Measurements from ENCODE around the gene GNPAT.

The GNPAT gene

DNA sequence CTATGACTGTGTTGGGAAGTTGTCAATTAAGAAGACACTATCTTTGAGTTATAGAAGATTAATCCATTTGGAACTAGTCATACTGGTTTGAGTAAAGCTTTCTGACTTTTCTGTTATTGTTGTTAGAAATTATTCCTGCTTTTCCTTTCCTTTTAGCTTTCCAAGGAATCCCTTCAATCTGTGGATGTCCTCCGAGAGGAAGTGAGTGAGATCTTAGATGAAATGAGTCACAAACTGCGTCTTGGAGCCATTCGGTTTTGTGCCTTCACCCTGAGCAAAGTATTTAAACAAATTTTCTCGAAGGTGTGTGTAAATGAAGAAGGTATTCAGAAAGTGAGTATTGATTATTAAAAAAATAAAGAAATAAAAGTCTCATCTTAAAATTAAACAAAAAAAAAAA is 19.3 kb downstream of the GNPAT start:
- CTCF ChIA-PET: interaction anchor here (0.6 kb wide), 1 partner anchor 722 kb away, joined by 3 read pairs; no protein-coding TSS in a partner anchor
- peaks cover 78 to 88% of the 10 kb centered on the region in 2 experiments for H3K36me3 ChIP-seq (ENCODE audit: control insufficient read depth in 2 of 2, insufficient read depth in 1 of 2, low read length in 2 of 2)
- H3K4me1 ChIP-seq (ENCODE audit: control insufficient read depth, insufficient read depth, low read length): no peaks in the 10 kb centered on the region
- peaks cover 2% of the 10 kb centered on the region for H3K9me3 ChIP-seq (ENCODE audit: control insufficient read depth, insufficient read depth, low read depth, low read length)
- POLR2A ChIA-PET: no interaction called here
- H3K27ac ChIP-seq (ENCODE audit: extremely low read depth, low read depth, low read length): no peak overlapping the region
- no peak for TF ChIP-seq ZSCAN30 (tag by site-specific recombination; IDR thresholded peaks at IDR 0.05)
- no peak overlapping the region for H3K4me3 ChIP-seq (ENCODE audit: low read depth, low read length)

- ChIA-PET POLR2A (no interaction called here), CTCF (no interaction called here)
- H3K4me1 ChIP-seq (ENCODE audit: control insufficient read depth, insufficient read depth, low read length): no peaks in the 10 kb centered on the region
These were observed 23.6 kb downstream of the GNPAT start for GRCh38 chr1:231264642-231265041.

GRCh38 chr1:231265379-231265778 is 24.4 kb downstream of the GNPAT start:
- CTCF ChIA-PET: no interaction called here
- Histone ChIP-seq H3K27ac (ENCODE audit: extremely low read depth, low read depth, low read length) (no peak overlapping the region), H3K4me1 (ENCODE audit: control insufficient read depth, insufficient read depth, low read length) (no peaks in the 10 kb centered on the region), H3K36me3 (ENCODE audit: control insufficient read depth in 2 of 2, insufficient read depth in 1 of 2, low read length in 2 of 2) (peaks cover 70 to 92% of the 10 kb centered on the region in 2 experiments), H3K9me3 (ENCODE audit: control insufficient read depth, insufficient read depth, low read depth, low read length) (no peaks in the 10 kb centered on the region), H3K4me3 (ENCODE audit: low read depth, low read length) (no peak overlapping the region)
- POLR2A ChIA-PET: no interaction called here
- TF ChIP-seq ZNF558 (tag by site-specific recombination; IDR thresholded peaks at IDR 0.05): no peak

More at GRCh38 chr1:231264642-231265041, 23.6 kb downstream of the GNPAT start:
- Histone ChIP-seq H3K4me3 (ENCODE audit: low read depth, low read length) (no peak overlapping the region), H3K9me3 (ENCODE audit: control insufficient read depth, insufficient read depth, low read depth, low read length) (no peaks in the 10 kb centered on the region; the same call in 1 of the 2 replicates), H3K36me3 (ENCODE audit: control insufficient read depth in 2 of 2, insufficient read depth in 1 of 2, low read length in 2 of 2) (peaks cover 73 to 92% of the 10 kb centered on the region in 2 experiments), H3K27ac (ENCODE audit: extremely low read depth, low read depth, low read length) (no peak overlapping the region)
- no peak for TF ChIP-seq YY2 (tag by site-specific recombination; IDR thresholded peaks at IDR 0.05)
- TF ChIP-seq ZNF292 (tag by site-specific recombination; IDR thresholded peaks at IDR 0.05; ENCODE audit: borderline replicate concordance, low read depth): no peak
- TF ChIP-seq ZNF645 (tag by site-specific recombination; IDR thresholded peaks at IDR 0.05): no peak
- no peak for TF ChIP-seq ZNF837 (tag by site-specific recombination; IDR thresholded peaks at IDR 0.05)
- TF ChIP-seq ZNF16 (tag by site-specific recombination; IDR thresholded peaks at IDR 0.05; ENCODE audit: low read depth): no peak
- TF ChIP-seq, protein P1, sequence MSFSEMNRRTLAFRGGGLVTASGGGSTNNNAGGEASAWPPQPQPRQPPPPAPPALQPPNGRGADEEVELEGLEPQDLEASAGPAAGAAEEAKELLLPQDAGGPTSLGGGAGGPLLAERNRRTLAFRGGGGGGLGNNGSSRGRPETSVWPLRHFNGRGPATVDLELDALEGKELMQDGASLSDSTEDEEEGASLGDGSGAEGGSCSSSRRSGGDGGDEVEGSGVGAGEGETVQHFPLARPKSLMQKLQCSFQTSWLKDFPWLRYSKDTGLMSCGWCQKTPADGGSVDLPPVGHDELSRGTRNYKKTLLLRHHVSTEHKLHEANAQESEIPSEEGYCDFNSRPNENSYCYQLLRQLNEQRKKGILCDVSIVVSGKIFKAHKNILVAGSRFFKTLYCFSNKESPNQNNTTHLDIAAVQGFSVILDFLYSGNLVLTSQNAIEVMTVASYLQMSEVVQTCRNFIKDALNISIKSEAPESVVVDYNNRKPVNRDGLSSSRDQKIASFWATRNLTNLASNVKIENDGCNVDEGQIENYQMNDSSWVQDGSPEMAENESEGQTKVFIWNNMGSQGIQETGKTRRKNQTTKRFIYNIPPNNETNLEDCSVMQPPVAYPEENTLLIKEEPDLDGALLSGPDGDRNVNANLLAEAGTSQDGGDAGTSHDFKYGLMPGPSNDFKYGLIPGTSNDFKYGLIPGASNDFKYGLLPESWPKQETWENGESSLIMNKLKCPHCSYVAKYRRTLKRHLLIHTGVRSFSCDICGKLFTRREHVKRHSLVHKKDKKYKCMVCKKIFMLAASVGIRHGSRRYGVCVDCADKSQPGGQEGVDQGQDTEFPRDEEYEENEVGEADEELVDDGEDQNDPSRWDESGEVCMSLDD (tag by site-specific recombination; IDR thresholded peaks at IDR 0.05): no peak

DNA sequence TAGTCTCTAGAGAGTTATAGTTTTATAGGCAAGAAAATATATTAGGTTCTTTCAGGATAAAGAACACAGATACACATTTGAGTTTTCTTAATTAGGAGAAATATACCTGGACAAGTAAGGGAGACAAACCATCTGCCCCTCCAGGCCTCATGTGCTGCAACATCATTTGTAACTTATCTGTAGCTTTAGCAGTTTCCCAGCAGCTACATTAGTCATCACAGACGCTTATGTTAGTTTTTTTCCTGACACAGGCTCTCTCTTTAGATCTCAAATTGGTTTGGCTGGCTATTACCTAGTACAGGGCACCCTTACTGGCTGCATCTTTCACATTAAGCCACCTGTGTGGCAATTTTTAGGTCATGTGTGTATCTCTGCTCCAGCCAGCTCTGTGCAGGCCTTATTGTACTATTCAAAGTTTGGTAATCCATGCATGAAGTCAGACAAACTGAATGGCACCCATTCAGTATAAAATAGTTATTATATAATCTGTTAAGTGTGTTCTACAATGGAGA is 25.9 kb downstream of the GNPAT start:
- H3K4me1 ChIP-seq (ENCODE audit: control insufficient read depth, insufficient read depth, low read length): no peaks in the 10 kb centered on the region
- no peak overlapping the region for H3K27ac ChIP-seq (ENCODE audit: extremely low read depth, low read depth, low read length)
- H3K9me3 ChIP-seq (ENCODE audit: control insufficient read depth, insufficient read depth, low read depth, low read length): no peaks in the 10 kb centered on the region
- peaks cover 55 to 92% of the 10 kb centered on the region in 2 experiments for H3K36me3 ChIP-seq (ENCODE audit: control insufficient read depth in 2 of 2, insufficient read depth in 1 of 2, low read length in 2 of 2)
- H3K4me3 ChIP-seq (ENCODE audit: low read depth, low read length): no peak overlapping the region
- POLR2A ChIA-PET: no interaction called here
- TF ChIP-seq MYNN (tag by site-specific recombination; IDR thresholded peaks at IDR 0.05; ENCODE audit: borderline replicate concordance): no peak
- CTCF ChIA-PET: interaction anchor here (0.5 to 1.0 kb wide), 3 partner anchors 334 to 350 kb away, joined by 3 to 4 read pairs (median 3); no protein-coding TSS in a partner anchor

- Histone ChIP-seq H3K36me3 (ENCODE audit: control insufficient read depth in 2 of 2, insufficient read depth in 1 of 2, low read length in 2 of 2) (peaks cover 46 to 91% of the 10 kb centered on the region in 2 experiments), H3K9me3 (ENCODE audit: control insufficient read depth, insufficient read depth, low read depth, low read length) (no peaks in the 10 kb centered on the region), H3K27ac (ENCODE audit: extremely low read depth, low read depth, low read length) (no peak overlapping the region), H3K4me1 (ENCODE audit: control insufficient read depth, insufficient read depth, low read length) (no peaks in the 10 kb centered on the region), H3K4me3 (ENCODE audit: low read depth, low read length) (no peak overlapping the region)
- CTCF ChIA-PET: no interaction called here
- POLR2A ChIA-PET: no interaction called here
- TF ChIP-seq TRIM28 (IDR thresholded peaks at IDR 0.05; ENCODE audit: borderline replicate concordance, low read length) (no peak), ZNF521 (tag by site-specific recombination; IDR thresholded peaks at IDR 0.05) (no peak), ZNF398 (tag by site-specific recombination; IDR thresholded peaks at IDR 0.05) (no peak), ZFHX2 (tag by site-specific recombination; conservative IDR thresholded peaks at IDR 0.05) (no peak), ZNF175 (tag by site-specific recombination; IDR thresholded peaks at IDR 0.05) (no peak), ZNF48 (tag by site-specific recombination; IDR thresholded peaks at IDR 0.05) (no peak), ZNF423 (tag by site-specific recombination; IDR thresholded peaks at IDR 0.05) (no peak)
- TF ChIP-seq, protein P2, sequence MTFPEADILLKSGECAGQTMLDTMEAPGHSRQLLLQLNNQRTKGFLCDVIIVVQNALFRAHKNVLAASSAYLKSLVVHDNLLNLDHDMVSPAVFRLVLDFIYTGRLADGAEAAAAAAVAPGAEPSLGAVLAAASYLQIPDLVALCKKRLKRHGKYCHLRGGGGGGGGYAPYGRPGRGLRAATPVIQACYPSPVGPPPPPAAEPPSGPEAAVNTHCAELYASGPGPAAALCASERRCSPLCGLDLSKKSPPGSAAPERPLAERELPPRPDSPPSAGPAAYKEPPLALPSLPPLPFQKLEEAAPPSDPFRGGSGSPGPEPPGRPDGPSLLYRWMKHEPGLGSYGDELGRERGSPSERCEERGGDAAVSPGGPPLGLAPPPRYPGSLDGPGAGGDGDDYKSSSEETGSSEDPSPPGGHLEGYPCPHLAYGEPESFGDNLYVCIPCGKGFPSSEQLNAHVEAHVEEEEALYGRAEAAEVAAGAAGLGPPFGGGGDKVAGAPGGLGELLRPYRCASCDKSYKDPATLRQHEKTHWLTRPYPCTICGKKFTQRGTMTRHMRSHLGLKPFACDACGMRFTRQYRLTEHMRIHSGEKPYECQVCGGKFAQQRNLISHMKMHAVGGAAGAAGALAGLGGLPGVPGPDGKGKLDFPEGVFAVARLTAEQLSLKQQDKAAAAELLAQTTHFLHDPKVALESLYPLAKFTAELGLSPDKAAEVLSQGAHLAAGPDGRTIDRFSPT (tag by site-specific recombination; IDR thresholded peaks at IDR 0.05): no peak
These were observed 31.2 kb downstream of the GNPAT start for GRCh38 chr1:231272173-231272572.

Measured in HEK293 (cell line).